SIG-M5 treated with dmso at 0.1 percent for 504 hours (cell line): ENCODE results near the gene HAVCR2.
"Not testable (repeated sequence)": the region's sequence is repeated elsewhere in the genome, so short reads cannot be mapped to it uniquely, and the experiment has no call there.

Experiments
- DNase-seq: peaks from one replicate; lab custom pipeline; 2025; ENCODE audit not compliant: unreplicated experiment; lab: John Stamatoyannopoulos, UW

HAVCR2 gene

DNA sequence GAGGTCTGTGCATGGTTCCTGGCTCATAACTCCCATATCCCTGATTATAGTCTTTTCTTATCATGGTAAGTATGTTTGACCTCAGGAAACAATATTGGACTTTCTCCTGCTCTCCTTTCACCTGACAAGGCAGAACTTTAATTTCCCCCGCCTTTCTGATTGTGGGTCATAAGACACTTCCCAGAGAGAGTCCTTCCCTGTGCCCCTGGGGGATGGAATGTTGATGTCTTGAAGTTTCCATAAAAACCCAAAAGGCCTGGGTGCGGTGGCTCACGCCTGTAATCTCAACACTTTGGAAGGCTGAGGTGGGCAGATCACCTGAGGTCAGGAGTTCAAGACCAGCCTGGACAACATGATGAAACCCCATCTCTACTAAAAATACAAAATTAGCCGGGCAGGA is 61.8 kb downstream of the HAVCR2 start:
- not testable (repeated sequence) for DNase-seq

DNA sequence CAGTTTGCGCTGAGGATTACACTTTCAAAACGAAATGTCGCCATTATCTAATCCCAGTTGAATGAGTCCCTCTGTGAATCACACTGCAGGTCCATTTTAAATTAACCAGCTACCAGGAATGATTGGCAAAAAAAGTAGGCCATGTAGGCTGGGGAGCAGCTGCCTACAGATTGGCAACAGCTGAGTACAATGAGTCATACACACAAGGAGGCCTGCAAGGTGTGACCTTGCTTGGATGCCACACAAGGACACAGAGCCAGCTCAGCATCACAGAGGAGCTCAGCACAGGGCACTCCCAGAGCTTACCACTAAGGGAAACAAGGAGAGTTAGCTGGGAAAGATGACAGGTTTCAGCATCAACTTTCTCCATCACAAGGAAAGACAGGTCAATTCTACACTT is 62.8 kb downstream of the HAVCR2 start:
- DNase-seq: no peak

DNA sequence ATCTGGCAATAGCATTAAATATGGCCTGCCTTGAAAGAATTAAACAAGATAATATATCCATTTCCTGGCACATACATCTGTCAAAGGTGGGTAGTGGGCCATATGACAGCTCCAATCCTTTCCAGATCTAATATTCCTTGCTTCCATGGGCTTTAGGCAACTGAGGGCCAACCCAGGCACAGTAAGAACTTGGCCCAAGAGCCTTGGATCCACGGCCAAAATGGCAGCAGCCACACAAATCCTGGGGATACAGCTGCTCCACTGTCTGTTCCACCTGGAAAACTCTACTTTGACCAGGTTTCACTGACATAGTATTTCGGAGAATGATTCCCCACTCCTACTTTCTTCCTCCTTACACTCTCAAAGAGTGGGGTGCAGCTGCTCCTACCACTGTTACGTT is 63.2 kb downstream of the HAVCR2 start:
- no peak for DNase-seq

DNA sequence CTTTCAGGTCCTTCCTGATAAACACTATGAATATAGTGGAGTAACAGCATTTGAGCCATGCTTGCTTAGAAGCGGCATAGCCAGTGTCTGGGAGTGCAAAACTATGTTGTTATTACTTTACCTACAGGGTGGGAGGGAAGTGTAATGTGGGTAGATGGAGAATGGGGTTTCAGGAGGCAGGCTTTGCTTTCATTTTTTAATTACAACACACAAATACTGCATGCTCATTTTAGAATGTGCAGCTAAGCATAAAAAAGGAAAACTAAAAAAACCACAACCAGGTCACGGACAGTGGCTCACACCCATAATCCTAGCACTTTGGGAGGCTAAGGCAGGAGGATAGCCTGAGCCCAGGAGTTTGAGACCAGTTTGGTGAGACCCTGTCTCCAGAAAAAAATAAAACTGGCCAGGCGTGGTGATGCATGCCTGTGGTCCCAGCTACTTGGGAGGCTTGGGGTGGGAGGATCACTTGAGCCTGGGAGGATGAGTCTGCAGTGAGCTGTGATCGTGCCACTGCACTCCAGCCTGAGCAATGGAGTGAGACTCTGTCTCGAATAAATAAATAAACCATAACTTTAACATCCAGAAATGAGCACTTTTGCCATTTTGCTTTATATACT is 70.2 kb downstream of the HAVCR2 start:
- DNase-seq: no peak
